ENCODE measurements around the gene PRELP.

- TF ChIP-seq CTCF (IDR thresholded peaks at IDR 0.05) (no peak), POLR2A (IDR thresholded peaks at IDR 0.05) (no peak)
Observed at GRCh38 chr1:203525685-203526084, 50.1 kb downstream of the PRELP start.
